ENCODE data around the gene ADAM33. TPM values are rescaled to one million over a fixed set of nuclear protein-coding genes. Genes with fewer than 3 reads are reported as not detected.
A peak's percentile ranks its signal among the peaks of the same experiment; 100 is the strongest.

Gene ADAM33
- total RNA-seq, 1 donor from 2014 or later = 11.7 TPM

DNA sequence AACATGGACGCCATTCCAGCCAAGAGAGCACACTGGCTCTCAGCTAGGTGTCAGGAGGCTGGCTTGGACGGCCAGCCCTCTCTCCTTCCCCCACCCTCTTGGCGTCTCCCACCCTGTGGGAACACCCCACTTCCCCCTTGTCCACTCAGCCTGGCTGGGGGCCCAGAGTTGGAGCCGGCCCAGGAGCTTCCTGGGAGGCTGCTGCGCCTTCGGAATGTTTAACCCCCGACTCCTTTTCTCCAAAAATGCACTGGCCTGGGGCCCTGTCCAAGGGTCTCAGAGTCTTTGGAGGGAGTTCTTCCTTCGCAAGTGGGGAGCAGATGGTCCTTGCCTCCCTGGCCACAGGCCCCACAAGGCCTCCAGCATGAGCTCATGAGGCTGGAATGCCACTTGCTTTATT is 4.1 kb downstream of the ADAM33 start:
- Histone ChIP-seq H3K27me3 (ENCODE audit: low read depth) (peaks cover 64% of the 10 kb centered on the region), H3K36me3 (no peaks in the 10 kb centered on the region), H3K27ac (no peak overlapping the region), H3K4me3 (no peak overlapping the region), H3K4me1 (peaks cover 19% of the 10 kb centered on the region), H3K9me3 (no peaks in the 10 kb centered on the region)
- no peak for TF ChIP-seq CTCF (IDR thresholded peaks at IDR 0.05)
- intact Hi-C loops (cut with DNase I) = no loop called here
- no peak for ATAC-seq
- DNase-seq = no peak

GRCh38 chr20:3674995-3675900 is 6.6 kb downstream of the ADAM33 start:
- Histone ChIP-seq H3K27me3 (ENCODE audit: low read depth) (peaks cover 66% of the 10 kb centered on the region), H3K36me3 (no peaks in the 10 kb centered on the region), H3K4me1 (peaks cover 20% of the 10 kb centered on the region), H3K27ac (no peak overlapping the region), H3K9me3 (no peaks in the 10 kb centered on the region), H3K4me3 (no peak overlapping the region)
- ATAC-seq (no peak), DNase-seq (no peak)
- TF ChIP-seq CTCF (IDR thresholded peaks at IDR 0.05) = no peak
- intact Hi-C loops (cut with DNase I) = no loop called here

- intact Hi-C loops (cut with DNase I) = no loop called here
- Histone ChIP-seq H3K4me1 (peaks cover 20% of the 10 kb centered on the region), H3K27ac (no peak overlapping the region), H3K4me3 (no peak overlapping the region), H3K36me3 (no peaks in the 10 kb centered on the region), H3K27me3 (ENCODE audit: low read depth) (peaks cover 61% of the 10 kb centered on the region), H3K9me3 (no peaks in the 10 kb centered on the region)
- no peak for TF ChIP-seq CTCF (IDR thresholded peaks at IDR 0.05)
- DNase-seq = no peak
- no peak for ATAC-seq
Observed at GRCh38 chr20:3674447-3674846, 7.4 kb downstream of the ADAM33 start.

GRCh38 chr20:3673221-3674070 is 8.4 kb downstream of the ADAM33 start:
- ATAC-seq = no peak
- peaks cover 20% of the 10 kb centered on the region for H3K4me1 ChIP-seq
- intact Hi-C loops (cut with DNase I) = no loop called here
- no peak overlapping the region for H3K27ac ChIP-seq
- H3K27me3 ChIP-seq (ENCODE audit: low read depth) = peaks cover 61% of the 10 kb centered on the region
- DNase-seq = no peak
- no peaks in the 10 kb centered on the region for H3K36me3 ChIP-seq
- H3K4me3 ChIP-seq = no peak overlapping the region
- no peak for TF ChIP-seq CTCF (IDR thresholded peaks at IDR 0.05)
- H3K9me3 ChIP-seq = no peaks in the 10 kb centered on the region

DNA sequence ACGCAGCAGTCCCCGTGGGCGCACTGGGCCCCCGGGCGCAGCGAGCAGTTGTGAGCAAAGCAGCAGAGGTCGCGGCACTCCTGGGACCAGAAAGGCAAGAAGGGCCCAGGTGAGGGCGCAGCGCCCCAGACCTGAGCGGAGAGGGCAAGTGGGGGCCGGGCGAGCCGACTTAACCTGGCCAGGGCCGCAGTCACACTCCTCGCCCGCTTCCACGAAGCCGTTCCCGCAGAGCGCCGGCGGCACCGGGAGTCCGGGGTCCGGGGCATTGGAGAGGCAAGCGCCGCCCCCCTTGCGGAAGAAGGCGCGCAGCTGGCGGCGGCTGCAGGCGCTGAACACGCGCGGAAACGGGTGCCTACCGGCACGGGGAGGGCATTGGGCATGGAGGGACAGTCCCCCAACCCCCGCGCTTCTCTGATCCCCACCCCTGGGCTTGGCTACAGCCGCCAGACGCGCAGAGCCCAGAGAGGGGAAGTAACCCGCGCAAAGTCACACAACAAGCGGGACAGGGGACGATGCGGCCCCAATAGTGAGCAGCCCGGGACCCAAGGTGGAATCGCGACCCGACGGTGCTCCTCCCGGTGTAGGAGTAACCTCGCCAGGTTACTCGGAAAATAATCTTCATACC is 9.2 kb downstream of the ADAM33 start:
- no peak for TF ChIP-seq CTCF (IDR thresholded peaks at IDR 0.05)
- no peaks in the 10 kb centered on the region for H3K9me3 ChIP-seq
- H3K4me3 ChIP-seq = peak overlapping the region; percentile 11
- no peak for ATAC-seq
- H3K27ac ChIP-seq = no peak overlapping the region
- intact Hi-C loops (cut with DNase I) = no loop called here
- peaks cover 61% of the 10 kb centered on the region for H3K27me3 ChIP-seq (ENCODE audit: low read depth)
- peak; percentile 42 for DNase-seq
- peaks cover 17% of the 10 kb centered on the region for H3K4me1 ChIP-seq
- H3K36me3 ChIP-seq = no peaks in the 10 kb centered on the region
